ENCODE measurements around the gene SFXN3. TPM values are rescaled to one million over a fixed set of nuclear protein-coding genes. Genes with fewer than 3 reads are reported as not detected.

Gene SFXN3
- 100 to 1,000 TPM in 1 of 4 donors, 10 to 100 TPM in 3; 47.8 to 442 (median 53.1) TPM for total RNA-seq

GRCh38 chr10:101031128-101031795, at the start of gene SFXN3, which contains the start of gene PDZD7:
Gene SFXN3, plus strand, starts transcription at chr10:101031234. Its CDS starts 3,461 bp downstream, at chr10:101034695.
Gene PDZD7, minus strand, starts transcription at chr10:101031129. Its CDS starts 910 bp downstream, at chr10:101030219.
- H3K36me3 ChIP-seq, result no peaks in the 10 kb centered on the region
- H3K27me3 ChIP-seq, result no peaks in the 10 kb centered on the region
- in situ Hi-C loops (cut with MboI; ENCODE audit: low pct_ligation_motif_present in 1 of 4, low pct_unique_long_range_greater_than_20kb in 1 of 4, low sequenced_read_pairs in 3 of 4) (no loop called here), intact Hi-C loops (cut with DNase I; ENCODE audit: low total_unique reads) (no loop called here)
- peak within 1 kb of the TSS; percentile 50 to 76 (median 60) for H3K4me3 ChIP-seq
- peak; percentile 98 for DNase-seq
- peaks cover 10 to 29% (median 20%) of the 10 kb centered on the region in 4 donors for H3K4me1 ChIP-seq
- no peaks in the 10 kb centered on the region for H3K9me3 ChIP-seq
- peak within 1 kb of the TSS; percentile 91 to 97 (median 95) for H3K27ac ChIP-seq
- TF ChIP-seq POLR2AphosphoS5 (IDR thresholded peaks at IDR 0.05) (peak; percentile 59 to 72 (median 70)), POLR2A (IDR thresholded peaks at IDR 0.05) (peak; percentile 65), CTCF (IDR thresholded peaks at IDR 0.05) (no peak)
- WGBS, 2 donors (ENCODE audit: low coverage in 1 of 2), result 0% methylated on average over 35 of the region's 38 CpGs; no CpG with 5 or more reads in 1 of the 2 donors

GRCh38 chr10:100982916-100983830, 47.9 kb upstream of the SFXN3 start:
- Histone ChIP-seq H3K27ac (no peak overlapping the region), H3K9me3 (no peaks in the 10 kb centered on the region), H3K36me3 (peaks cover 0 to 8% (median 0%) of the 10 kb centered on the region in 4 donors), H3K4me3 (no peak overlapping the region), H3K4me1 (peaks cover 15 to 22% (median 19%) of the 10 kb centered on the region in 4 donors), H3K27me3 (no peaks in the 10 kb centered on the region)
- WGBS, 2 donors (ENCODE audit: low coverage in 1 of 2), result 77 to 93% methylated on average over 2 to 24 of the region's 24 CpGs
- intact Hi-C loops (cut with DNase I; ENCODE audit: low total_unique reads) (no loop called here), in situ Hi-C loops (cut with MboI; ENCODE audit: low pct_ligation_motif_present in 1 of 4, low pct_unique_long_range_greater_than_20kb in 1 of 4, low sequenced_read_pairs in 3 of 4) (no loop called here)
- TF ChIP-seq POLR2AphosphoS5 (IDR thresholded peaks at IDR 0.05) (no peak), POLR2A (IDR thresholded peaks at IDR 0.05) (no peak), EP300 (IDR thresholded peaks at IDR 0.05; ENCODE audit: low read depth) (no peak), CTCF (IDR thresholded peaks at IDR 0.05) (no peak)
- peak; percentile 6 for DNase-seq

GRCh38 chr10:100983868-100984671, 47.0 kb upstream of the SFXN3 start:
- Histone ChIP-seq H3K9me3 (no peaks in the 10 kb centered on the region), H3K36me3 (peaks cover 0 to 5% (median 0%) of the 10 kb centered on the region in 4 donors), H3K4me1 (peaks cover 17 to 27% (median 22%) of the 10 kb centered on the region in 4 donors), H3K4me3 (no peak overlapping the region), H3K27me3 (no peaks in the 10 kb centered on the region), H3K27ac (no peak overlapping the region)
- in situ Hi-C loops (cut with MboI; ENCODE audit: low pct_ligation_motif_present in 1 of 4, low pct_unique_long_range_greater_than_20kb in 1 of 4, low sequenced_read_pairs in 3 of 4), result no loop called here
- no peak for DNase-seq
- intact Hi-C loops (cut with DNase I; ENCODE audit: low total_unique reads), result no loop called here
- WGBS, 2 donors (ENCODE audit: low coverage in 1 of 2), result 92% methylated on average over 12 of the region's 13 CpGs; no CpG with 5 or more reads in 1 of the 2 donors
- TF ChIP-seq POLR2A (IDR thresholded peaks at IDR 0.05) (no peak), POLR2AphosphoS5 (IDR thresholded peaks at IDR 0.05) (no peak)

- intact Hi-C loops (cut with DNase I; ENCODE audit: low total_unique reads) (no loop called here), in situ Hi-C loops (cut with MboI; ENCODE audit: low pct_ligation_motif_present in 1 of 4, low pct_unique_long_range_greater_than_20kb in 1 of 4, low sequenced_read_pairs in 3 of 4) (no loop called here)
- Histone ChIP-seq H3K4me1 (peaks cover 17 to 27% (median 22%) of the 10 kb centered on the region in 4 donors), H3K27ac (no peak overlapping the region), H3K36me3 (peaks cover 0 to 5% (median 0%) of the 10 kb centered on the region in 4 donors), H3K4me3 (no peak overlapping the region), H3K9me3 (no peaks in the 10 kb centered on the region), H3K27me3 (no peaks in the 10 kb centered on the region)
- no peak for TF ChIP-seq POLR2AphosphoS5 (IDR thresholded peaks at IDR 0.05)
- TF ChIP-seq EP300 (IDR thresholded peaks at IDR 0.05; ENCODE audit: low read depth), result no peak
- TF ChIP-seq CTCF (IDR thresholded peaks at IDR 0.05), result no peak
- no peak for TF ChIP-seq POLR2A (IDR thresholded peaks at IDR 0.05)
- DNase-seq, result no peak
- WGBS, 2 donors (ENCODE audit: low coverage in 1 of 2), result 85% methylated on average over 2 of the region's 2 CpGs; no CpG with 5 or more reads in 1 of the 2 donors
Measured at GRCh38 chr10:100984672-100985177, 46.3 kb upstream of the SFXN3 start.
